Breast epithelium (tissue), 4 donors: Measurements from ENCODE around the gene RALGPS1. TPM values are rescaled to one million over a fixed set of nuclear protein-coding genes. Genes with fewer than 3 reads are reported as not detected.

ENCODE experiments used
- DNase-seq, 2 donors: peaks; one replicate each; pipeline ENCODE4 v3.0.0-alpha.2; 2019; ENCODE audit warnings: low spot score in 2 of 2
- H3K27ac ChIP-seq, 2 donors: fragments of 200-600 bp; sonication (generic) in 1 of 2; one replicate each; pipeline ENCODE4 v1.5.1; 2016 to 2019; ENCODE audit warnings: mild to moderate bottlenecking in 1 of 2
- H3K27me3 ChIP-seq, 2 donors: fragments of 200-600 bp; sonication (generic) in 1 of 2; one replicate each; pipeline versions ENCODE4 v1.5.1 to v1.6.0; 2017 to 2019; ENCODE audit warnings: control low read depth in 1 of 2, mild to moderate bottlenecking in 1 of 2
- H3K36me3 ChIP-seq: fragments of 200-600 bp; one replicate; pipeline ENCODE4 v1.5.1; 2019
- H3K4me1 ChIP-seq, 2 donors: fragments of 200-600 bp; sonication (generic); one replicate each; pipeline ENCODE4 v1.5.1; 2016 to 2019; ENCODE audit warnings: control low read depth in 1 of 2
- H3K4me3 ChIP-seq, 3 donors: fragments of 200-600 bp; sonication (generic); 1 replicate in 2 of 3; 2 replicates in 1 of 3; pipeline ENCODE4 v1.5.1; 2016 to 2019; ENCODE audit warnings: mild to moderate bottlenecking in 3 of 3, moderate library complexity in 2 of 3
- H3K9me3 ChIP-seq, 2 donors: fragments of 200-600 bp; sonication (generic) in 1 of 2; one replicate each; pipeline ENCODE4 v1.5.1; 2016 to 2019; ENCODE audit warnings: control low read depth in 1 of 2
- POLR2A ChIP-seq: fragments of 450-650 bp; IDR thresholded peaks from one replicate; pipeline ENCODE4 v1.6.1; 2016; ENCODE audit warnings: antibody characterized with exemption, mild to moderate bottlenecking, moderate library complexity
- POLR2AphosphoS5 ChIP-seq, 3 donors: sonication (generic); formaldehyde crosslinking; IDR thresholded peaks; one replicate each; pipeline ENCODE4 v1.6.1; 2017; ENCODE audit warnings: antibody characterized with exemption in 3 of 3
- intact Hi-C: fragments of 100-400 bp; cut with DNase I; formaldehyde crosslinking; loops from one replicate; pipeline ENCODE4 v1.15.1; 2023; ENCODE audit warnings: low total_unique reads
- total RNA-seq, 3 donors: library from RNA; depleted of rRNA; stranded (reverse); fragments of >200 nt; gene quantifications; one replicate each; pipeline ENCODE4 v1.1.0, GENCODE V29; 2016
- TF ChIP-seq, protein P1 (sequence below), 3 donors: fragments of 450-650 bp; IDR thresholded peaks; one replicate each; pipeline ENCODE4 v1.5.1; 2016 to 2017; ENCODE audit warnings: antibody characterized with exemption in 3 of 3, mild to moderate bottlenecking in 3 of 3, moderate library complexity in 3 of 3

The RALGPS1 gene
- total RNA-seq, 3 donors from 2014 or later, result 5.8 to 30.7 (median 15.1) TPM

DNA sequence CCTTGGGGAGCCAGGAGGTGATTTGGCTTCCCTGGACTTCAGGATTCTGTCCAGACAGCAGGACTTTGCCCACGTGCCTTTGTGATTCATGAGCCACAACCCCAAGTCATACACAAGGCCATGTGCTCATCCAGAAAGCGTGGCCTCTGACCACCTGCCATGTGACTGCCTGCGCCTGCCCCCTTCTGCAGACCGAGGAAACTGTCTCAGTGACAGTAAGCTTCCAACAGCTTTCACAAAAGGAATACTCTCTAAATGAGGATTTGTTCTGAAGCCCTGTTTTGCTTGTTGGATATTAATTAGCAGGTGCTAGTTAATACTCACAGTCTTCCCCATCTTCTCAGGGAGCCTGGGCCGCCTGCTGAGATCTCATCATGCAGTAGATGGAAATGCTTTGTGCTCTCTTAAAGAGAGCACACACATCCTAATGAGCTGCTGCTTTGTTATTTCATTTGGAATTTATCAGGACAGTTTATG, 244.8 kb downstream of the RALGPS1 start:
- TF ChIP-seq, protein P1, sequence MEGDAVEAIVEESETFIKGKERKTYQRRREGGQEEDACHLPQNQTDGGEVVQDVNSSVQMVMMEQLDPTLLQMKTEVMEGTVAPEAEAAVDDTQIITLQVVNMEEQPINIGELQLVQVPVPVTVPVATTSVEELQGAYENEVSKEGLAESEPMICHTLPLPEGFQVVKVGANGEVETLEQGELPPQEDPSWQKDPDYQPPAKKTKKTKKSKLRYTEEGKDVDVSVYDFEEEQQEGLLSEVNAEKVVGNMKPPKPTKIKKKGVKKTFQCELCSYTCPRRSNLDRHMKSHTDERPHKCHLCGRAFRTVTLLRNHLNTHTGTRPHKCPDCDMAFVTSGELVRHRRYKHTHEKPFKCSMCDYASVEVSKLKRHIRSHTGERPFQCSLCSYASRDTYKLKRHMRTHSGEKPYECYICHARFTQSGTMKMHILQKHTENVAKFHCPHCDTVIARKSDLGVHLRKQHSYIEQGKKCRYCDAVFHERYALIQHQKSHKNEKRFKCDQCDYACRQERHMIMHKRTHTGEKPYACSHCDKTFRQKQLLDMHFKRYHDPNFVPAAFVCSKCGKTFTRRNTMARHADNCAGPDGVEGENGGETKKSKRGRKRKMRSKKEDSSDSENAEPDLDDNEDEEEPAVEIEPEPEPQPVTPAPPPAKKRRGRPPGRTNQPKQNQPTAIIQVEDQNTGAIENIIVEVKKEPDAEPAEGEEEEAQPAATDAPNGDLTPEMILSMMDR (IDR thresholded peaks at IDR 0.05), result no peak
- TF ChIP-seq POLR2A (no peak), POLR2AphosphoS5 (IDR thresholded peaks at IDR 0.05) (peak in 2 of 3 donors; percentile 31 to 75)
- H3K4me1 ChIP-seq, result peaks cover 0 to 4% of the 10 kb centered on the region in 2 donors
- H3K9me3 ChIP-seq, result no peaks in the 10 kb centered on the region
- intact Hi-C loops, result no loop called here
- DNase-seq, result peak in 1 of 2 donors; percentile 43
- no peak overlapping the region for H3K4me3 ChIP-seq
- H3K36me3 ChIP-seq, result no peaks in the 10 kb centered on the region
- H3K27ac ChIP-seq, result peak overlapping the region in 1 of 2 donors; percentile 79
- H3K27me3 ChIP-seq, result no peaks in the 10 kb centered on the region

DNA sequence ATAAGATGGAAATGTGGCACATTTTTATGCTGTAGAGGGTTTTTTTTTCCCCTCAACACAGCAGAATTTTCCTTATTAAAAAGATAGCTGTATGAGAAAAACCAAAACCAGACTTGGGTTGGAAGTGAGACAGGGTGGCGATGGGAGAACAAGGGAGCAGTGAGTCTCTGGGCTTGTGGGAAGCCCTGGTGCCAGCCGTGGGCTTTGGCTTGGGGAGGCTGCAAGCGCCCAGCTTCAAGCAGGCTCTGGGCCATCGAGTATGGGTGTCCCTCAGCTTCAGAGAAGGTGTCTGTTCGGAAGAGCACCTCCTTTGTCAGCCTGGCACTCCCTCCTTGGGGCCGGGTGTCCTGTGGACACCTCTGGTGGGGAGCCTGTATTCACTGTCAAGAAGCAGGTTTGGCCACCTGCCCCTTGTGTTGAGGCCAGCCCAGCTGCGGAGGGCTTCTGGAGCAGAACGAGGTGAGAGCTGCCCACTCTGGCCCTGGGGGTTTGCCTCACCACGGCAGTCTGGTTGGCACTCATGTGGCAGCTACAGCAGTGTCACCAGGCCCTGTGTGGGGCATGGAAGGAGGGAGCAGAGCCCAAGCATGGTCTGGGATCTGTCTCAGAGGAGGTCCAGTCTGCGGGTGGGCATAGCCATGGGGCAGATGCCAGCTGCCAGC, 245.5 kb downstream of the RALGPS1 start:
- Histone ChIP-seq H3K36me3 (no peaks in the 10 kb centered on the region), H3K27me3 (no peaks in the 10 kb centered on the region), H3K27ac (peak overlapping the region; percentile 3 to 79), H3K4me1 (peaks cover 0 to 4% of the 10 kb centered on the region in 2 donors), H3K4me3 (no peak overlapping the region), H3K9me3 (no peaks in the 10 kb centered on the region)
- peak; percentile 10 to 14 for DNase-seq
- intact Hi-C loops, result no loop called here
- TF ChIP-seq POLR2AphosphoS5 (IDR thresholded peaks at IDR 0.05), result no peak
- TF ChIP-seq, protein P1 (IDR thresholded peaks at IDR 0.05), result no peak
- no peak for TF ChIP-seq POLR2A

- Histone ChIP-seq H3K4me3 (no peak overlapping the region), H3K4me1 (peaks cover 0 to 4% of the 10 kb centered on the region in 2 donors), H3K27me3 (no peaks in the 10 kb centered on the region), H3K36me3 (no peaks in the 10 kb centered on the region), H3K27ac (peak overlapping the region in 1 of 2 donors; percentile 79), H3K9me3 (no peaks in the 10 kb centered on the region)
- intact Hi-C loops, result no loop called here
- peak in 1 of 2 donors; percentile 43 for DNase-seq
- TF ChIP-seq POLR2A (no peak), POLR2AphosphoS5 (IDR thresholded peaks at IDR 0.05) (no peak)
- TF ChIP-seq, protein P1 (IDR thresholded peaks at IDR 0.05), result no peak
Observed at GRCh38 chr9:127161081-127161624, 246.6 kb downstream of the RALGPS1 start.

DNA sequence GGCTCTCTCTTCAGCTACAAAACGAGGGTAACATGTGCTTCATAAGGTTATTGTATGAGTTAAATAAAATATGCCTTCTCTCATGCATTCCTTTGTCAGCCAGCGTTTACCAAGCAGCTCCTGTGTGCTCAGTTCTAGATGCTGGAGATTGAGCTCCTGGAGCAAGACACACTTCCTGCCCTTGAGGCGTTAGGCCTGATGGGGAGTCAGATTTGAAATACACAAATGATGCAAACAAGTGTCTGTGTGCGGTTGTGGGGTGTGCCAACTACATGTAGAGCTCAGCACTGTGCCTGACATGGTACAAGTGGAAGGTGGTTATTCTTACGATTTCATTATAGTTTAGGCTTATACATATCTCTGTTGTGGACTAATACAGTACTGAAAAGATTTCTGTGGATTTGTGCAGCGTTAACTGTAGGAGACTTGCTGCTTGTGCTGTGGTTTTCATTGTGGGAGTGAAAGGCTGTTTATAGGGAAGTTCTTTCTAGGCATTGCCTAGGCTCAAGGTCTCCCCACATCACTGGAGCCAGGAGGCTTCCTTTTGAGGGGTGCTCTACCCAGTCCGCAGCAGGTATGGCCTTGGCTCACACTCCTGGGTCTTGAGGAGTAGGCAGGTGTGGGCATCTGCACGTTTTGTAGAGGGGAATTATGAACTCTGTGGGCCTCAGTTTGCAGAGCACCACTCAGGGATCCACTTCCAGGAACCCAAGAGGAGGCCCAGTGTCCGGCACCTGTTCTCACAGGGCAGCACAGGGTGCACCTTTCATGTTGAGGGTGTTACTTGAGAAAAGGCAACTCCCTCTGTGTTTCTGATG, 247.7 kb downstream of the RALGPS1 start:
- H3K27me3 ChIP-seq, result no peaks in the 10 kb centered on the region
- DNase-seq, result peak in 1 of 2 donors; percentile 63
- intact Hi-C loops, result no loop called here
- no peaks in the 10 kb centered on the region for H3K36me3 ChIP-seq
- H3K9me3 ChIP-seq, result no peaks in the 10 kb centered on the region
- no peak overlapping the region for H3K4me3 ChIP-seq
- TF ChIP-seq POLR2A (no peak), POLR2AphosphoS5 (IDR thresholded peaks at IDR 0.05) (no peak)
- TF ChIP-seq, protein P1 (IDR thresholded peaks at IDR 0.05), result no peak
- H3K4me1 ChIP-seq, result peaks cover 0 to 4% of the 10 kb centered on the region in 2 donors
- no peak overlapping the region for H3K27ac ChIP-seq
